AG20443 (cell line): ENCODE results near the gene NCOR2.
A peak's percentile ranks its signal among the peaks of the same experiment; 100 is the strongest.

Experiments
- DNase-seq: peaks from one replicate; pipeline ENCODE4 v3.0.0; 2012; ENCODE audit warnings: low spot score, mixed read lengths

The NCOR2 gene

DNA sequence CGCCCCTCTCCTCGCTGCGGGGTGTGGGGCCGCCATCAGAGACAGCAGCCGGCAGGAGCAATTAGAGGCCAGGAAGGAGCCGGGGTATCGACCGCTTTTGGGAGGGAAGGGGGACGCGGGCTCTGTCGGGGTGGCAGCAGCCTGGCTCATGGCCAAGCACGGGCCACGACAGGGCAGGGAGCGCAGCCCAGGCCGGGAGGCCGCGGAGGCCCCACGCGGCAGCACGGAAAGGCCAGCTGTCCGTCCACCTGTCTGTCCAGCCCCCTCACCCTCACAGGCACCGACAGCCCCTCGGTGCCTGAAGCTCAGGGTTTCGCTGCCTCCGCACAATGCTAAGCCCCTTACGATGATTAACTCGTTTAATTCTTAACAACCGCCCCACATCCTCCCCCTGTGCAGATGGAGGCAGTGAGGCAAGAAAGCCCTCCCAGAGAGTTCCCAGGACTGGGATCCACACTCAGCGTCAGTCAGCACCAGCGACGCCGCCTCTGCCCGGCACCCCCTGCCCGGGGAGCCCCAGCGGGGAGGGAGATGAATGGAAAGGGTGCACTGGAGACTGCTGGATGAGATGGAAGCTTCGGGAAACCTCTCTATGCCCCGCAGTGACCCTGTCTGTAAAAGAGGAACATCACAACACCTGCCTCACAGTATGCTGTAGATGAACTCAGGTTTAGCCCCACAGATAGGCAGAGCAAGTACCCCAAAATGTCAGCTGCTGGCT is 23.7 kb downstream of the NCOR2 start:
- no peak for DNase-seq

DNA sequence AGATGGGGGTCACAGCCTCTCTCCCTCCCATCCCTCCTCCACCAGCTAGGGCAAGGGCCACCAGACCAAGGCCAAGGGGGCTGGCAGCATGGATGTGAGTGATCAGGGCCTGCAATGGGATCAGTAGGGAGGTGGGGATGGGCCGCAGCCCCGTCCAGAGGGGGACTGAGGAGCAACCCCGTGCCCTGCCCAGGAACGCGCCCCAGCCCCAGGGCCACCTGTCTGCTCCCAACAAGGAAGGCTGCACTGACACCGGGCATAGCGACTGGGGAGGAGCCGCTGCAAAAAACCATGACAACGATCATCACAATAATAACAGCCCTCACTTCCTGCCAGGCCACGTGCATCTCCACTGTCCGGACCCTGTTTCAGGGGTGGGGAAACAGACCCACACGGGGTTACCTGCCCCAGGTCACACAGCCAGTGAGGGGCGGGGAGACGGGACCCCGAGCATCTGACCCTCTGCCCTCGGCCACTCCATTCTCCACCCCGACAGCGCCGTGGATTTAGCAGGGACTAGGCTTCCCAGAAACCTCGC is 24.3 kb downstream of the NCOR2 start:
- DNase-seq: peak; percentile 69

DNA sequence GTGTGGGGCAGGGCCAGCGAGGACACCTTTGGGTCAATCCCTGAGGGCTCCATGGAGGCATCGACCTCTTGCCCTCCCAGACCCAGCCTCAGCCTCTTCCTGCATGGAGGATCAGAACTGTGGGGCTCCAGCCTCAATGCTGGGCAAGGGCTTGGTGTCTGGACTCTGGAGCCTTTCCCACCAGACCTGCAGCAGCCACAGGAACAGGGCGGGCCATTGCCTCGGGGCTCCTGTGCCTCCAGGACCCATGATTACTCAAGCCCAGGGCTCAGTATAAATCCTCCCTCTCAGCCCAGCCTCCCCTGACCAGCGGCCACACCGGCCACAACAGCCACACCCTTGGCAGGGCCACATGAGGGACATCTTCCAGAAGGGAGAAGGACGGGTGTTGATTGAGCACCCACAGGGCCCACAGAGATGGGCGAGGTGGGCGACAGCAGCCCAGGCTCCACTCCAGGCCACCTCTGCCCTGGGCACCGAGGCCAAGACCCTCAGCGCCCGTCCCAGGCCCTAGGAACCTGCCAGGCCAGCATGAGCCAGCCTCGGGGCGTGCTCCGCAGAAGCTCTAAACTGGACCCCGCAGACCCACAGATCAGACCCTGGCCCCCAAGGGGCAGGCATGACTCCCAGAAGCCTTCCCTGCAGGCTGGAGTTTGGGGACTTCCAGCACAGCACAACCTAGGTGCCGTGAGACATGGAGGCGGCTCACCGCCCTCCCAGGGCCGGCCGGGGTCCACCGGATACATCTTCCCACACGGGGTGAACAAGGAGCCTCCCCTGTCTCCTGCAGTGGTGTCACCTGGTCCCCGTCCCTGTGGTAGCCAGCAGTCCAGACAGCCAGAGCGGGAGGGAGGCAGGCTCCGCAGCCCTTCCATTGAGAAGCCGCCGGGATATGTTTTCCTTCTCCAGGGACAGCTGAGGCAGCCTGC is 25.1 kb downstream of the NCOR2 start:
- peak; percentile 64 for DNase-seq

DNA sequence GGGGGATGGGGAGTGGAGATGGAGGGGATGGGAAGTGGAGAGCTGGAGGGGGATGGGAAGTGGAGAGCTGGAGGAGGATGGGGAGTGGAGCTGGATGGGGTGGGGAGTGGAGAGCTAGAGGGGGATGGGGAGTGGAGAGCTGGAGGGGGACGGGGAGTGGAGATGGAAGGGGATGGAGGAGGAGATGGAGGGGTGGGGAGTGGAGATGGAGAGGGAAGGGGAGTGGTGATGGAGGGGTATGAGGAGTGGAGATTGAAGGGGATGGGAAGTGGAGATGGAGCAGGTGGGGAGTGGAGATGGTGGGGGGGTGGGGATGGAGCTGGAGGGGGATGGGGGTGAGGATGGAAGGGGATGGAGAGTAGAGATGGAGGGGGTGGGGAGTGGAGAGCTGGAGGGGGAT is 26.1 kb downstream of the NCOR2 start:
- no peak for DNase-seq

DNA sequence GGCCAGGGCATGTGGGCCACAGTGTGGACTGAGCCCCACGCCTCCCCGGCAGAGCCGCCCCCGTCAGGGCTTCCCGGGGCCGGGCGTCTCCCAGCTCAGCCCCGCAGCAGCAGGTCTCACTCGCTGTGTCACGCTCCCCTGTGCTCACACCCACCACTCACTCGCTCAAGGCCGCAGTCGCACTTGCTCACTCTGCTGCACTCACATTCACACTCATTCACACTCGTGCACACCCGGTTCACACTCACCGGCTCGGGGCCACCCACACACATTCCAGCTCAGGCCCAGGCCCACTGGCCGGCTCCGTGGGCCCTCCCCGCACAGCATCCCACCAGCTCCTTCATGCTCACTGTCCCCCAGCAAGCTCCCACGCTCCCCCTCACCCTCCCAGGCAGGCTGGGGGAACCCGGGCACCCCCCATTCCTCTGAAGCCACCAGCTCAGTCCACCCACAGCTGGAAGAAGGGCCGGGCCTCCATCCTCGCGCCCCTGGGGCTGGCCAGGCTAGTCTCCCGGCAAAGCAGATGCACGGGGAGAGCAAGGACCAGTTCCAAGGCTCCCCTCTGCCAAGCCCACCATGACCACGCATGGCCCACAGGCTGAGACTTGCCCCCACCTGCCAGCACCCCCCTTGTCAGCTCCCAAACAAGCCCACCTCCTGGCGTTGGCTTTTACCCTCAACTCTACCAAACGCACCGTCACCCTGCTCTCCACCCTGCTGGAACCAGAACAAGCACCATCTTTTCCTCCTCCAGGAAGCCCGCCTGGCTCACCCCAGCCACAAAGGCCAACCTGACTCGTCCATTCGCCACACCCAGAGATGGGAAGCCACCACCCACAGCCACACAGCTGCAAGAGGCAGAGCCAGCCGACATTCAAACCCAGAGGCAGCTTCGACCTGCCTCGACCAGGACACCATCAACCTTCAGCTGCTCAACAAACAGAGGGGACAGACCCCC is 28.0 kb downstream of the NCOR2 start:
- DNase-seq: no peak

DNA sequence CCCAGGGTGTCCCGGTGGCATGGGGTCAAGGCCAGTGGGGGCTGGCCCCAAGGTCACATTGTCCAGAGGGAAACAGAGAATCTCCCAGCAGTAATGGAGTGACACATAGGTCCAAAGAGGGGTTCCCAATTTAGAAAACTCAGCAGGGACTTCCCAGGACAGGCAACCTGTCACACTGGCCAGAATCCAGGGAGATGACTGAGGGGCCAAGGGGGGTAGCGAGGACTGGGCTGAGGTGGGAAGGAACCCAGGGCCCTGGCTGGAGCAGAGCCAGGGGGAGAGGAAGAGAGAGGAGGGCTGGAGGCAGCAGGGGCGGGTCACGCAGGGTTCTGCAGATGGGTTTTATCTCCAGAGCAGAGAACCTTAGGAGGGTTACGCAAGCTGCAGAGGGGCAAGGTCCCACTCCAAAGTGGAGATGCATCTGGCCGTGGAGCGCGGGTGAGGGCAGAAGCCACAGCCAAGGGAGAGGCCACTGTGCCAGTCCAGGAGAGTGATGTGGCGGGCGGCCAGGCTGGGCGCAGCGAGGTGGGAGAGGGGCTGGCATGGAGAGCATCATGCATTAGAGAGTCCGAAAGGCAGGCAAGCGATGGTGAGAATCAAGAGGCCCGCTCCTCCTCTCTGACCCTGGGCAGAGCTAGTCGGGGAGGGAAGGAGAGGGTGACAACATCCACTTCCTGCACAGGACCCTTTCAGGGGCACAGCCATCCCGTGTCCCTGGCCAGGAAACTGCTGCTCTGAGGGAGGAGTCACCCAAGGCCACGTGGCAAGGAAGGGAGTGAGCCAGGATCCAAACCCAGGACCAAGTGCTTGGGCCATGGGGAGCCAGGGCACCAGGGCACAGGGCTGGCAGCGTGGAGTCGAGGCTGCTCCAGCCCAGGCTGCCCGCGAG is 29.0 kb downstream of the NCOR2 start:
- DNase-seq: no peak

DNA sequence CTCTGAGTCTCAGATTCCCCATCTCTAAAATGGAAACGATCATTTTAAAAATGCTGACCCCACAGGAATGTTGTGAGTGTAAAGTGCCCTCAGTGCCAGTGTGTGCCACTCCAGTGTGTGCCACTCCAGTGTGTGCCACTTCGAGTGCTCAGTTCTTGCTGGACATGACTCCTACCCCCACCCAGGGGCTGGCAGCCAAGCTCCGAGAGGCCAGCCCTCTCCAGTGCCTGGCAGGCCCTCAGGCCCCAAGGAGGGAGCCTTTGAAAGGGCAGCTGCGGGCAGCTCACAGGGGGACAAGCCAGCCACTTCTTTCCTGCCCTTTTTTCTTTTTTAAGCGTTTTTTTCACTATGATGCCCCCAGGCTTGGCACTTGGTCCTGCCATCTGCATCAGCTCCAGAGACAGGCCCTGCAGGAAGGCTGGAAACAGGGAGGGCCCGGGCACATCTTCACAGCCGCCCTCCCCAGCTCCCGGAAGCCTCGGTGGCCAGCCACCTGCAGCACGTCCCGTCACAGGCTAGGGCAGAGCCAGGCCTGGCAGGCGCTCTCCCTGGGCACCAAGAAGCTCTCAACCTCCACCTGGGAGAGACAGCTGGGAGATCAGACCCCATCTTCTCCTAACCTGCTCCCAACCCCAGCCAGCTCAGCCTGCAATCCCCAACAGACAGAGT is 29.8 kb downstream of the NCOR2 start:
- DNase-seq: no peak

DNA sequence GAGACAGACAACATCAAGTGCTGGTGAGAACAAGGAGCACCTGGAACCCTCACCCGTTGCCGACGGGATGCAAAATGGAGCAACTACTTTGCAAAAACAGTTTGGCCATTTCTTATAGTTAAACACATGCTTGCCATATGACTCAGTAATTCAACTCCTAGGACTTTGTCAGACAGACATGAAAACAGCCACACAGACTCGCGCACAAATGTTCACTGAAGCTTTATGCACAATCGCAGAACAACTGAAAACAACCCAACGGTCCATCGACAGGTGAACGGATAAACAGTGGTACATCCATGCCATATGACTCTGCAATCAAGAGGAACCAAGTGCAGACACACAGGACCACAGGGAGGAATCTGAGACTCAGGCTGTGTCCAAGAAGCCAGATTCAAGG is 30.8 kb downstream of the NCOR2 start:
- DNase-seq: no peak

DNA sequence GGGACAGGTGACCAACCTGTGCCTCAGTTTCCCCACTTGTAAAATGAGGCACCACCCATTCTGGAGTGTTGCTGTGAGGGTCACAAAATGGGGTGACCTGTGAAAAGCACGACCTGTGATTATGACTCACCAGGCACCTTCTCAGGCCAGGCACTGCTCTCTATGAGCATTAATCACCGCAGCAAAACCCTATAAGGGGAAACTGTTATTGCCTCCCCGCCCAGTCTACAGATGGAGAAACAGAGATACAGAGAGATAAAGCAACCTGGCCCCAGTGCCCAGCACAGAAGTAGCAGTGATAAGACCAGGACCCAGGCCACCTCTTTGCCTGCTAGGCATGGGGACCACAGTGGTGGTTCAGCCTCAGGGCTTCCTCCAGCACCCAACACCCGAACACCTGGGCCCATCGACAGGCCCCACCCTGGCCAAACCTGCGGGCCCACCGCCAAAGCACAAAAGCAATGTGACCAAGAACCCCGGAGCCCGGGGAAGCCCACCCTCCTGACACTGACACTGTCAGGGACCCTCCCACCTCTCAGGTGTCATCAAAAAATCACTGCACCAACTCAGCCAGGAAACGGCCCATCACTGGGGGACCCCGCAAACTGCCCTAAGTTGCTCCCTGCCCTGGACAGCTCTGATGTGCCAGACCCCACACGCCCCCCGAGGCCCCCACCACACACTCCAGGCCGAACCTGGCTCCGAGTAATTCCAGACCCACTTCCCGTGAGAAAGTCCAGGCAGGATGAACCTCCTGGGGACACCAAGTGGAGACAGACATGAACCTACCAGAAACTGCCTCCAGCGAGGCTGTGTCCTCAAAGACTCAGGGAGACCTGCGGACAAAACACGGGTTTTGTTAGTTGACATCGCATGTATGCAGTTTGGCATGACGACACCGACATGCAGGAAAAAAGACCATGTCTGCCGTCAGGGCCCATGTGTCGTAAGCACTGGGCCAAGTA is 32.4 kb downstream of the NCOR2 start:
- DNase-seq: no peak

DNA sequence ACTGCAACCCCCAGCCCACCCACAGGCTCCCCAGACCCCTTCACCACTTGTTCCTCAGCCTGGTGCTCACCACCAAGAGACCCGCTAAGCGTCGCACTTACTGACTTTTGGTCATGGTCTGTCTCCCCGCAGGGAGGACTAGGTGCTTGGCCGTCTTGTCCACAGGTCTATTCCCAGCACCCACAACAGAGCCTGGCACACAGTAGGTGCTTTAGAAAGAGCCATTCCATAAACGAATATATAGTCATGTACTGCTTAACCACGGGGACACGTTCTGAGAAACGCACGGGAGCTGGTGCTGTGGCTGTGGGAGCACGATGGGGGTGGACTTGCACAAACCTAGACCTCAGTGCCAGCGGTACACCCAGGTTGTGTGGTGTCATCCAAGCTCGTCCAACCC is 34.0 kb downstream of the NCOR2 start:
- DNase-seq: no peak

DNA sequence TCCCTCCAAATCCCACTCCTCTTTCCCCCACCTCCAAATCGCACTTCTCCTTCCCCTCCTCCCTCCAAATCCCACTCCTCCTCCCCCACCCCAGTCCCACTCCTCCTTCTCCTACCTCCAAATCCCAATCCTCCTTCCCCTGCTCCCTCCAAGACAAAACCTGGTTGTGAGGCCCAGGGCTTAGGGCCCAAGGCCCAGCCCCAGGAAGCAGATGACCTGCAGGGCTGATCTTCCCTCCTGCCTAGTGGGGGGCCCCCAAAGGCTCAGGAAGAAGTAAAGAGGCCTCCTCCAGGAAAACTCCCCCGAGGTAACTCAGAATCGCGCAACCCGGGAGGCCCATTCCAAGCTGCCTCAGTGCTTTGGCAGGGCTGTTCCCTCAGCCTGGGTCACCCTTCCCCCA is 34.4 kb downstream of the NCOR2 start:
- DNase-seq: no peak

DNA sequence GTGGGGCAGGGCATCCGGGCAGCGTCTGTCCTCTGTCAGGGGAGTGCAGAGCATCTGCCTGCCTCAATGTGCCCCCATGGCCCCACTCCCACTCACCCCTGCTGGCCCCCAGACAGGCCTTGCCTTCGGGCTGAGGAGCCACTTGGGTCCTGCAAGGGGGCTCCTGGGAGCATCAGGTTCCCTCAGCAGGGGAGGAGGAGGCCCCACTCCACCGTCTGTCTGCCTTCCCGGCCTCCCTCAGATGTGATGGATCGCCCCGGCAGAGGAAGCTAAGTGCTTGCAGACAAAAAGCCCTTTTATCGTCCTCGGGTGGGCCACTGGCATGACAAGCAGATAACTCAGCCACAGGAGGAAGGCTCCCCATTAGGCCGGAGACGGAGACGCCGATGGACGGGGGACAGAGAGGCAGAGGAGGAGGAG is 35.1 kb downstream of the NCOR2 start:
- no peak for DNase-seq

DNA sequence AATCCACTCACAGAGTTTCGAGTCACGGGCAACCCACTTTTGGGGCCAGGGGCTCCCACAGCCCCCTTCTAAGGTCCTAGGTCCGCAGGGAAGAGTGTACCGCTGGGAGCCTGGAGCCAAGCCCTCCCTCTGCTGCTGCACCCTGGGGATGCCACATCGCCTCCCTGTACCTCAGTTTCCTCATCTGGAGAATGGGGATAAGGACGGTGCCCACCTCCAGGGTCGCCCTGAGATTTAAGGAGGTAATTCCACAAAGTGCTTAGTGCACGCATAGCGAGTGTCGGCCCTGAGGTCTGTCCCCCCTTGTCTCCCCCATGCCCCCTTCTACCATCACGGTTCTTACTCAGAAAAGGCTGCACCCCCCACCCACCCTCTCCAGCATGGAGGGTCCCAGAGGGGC is 35.5 kb downstream of the NCOR2 start:
- DNase-seq: no peak

DNA sequence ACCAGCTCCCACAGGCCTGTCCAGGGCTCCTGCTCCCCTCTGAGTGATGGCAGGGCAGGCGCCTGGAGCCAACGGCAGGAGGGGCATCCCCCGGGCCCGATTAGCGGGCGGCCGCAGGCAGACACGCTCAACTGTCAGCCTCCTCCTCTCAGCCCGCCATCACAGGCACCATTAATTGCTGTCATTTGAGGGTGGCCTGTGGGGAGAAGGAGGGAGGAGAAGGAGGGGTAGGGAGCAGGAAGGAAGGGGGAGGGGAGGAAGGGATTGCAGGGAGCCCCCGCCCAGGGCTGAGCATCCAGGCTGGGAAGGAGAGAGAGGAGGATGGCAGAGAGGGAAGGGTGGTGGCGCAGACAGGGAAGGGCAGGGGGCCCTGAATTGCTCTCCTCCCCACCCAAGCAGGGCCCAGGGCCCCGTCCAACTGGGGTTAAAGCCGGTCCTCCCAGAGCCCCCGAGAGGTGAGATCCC is 36.1 kb downstream of the NCOR2 start:
- no peak for DNase-seq

DNA sequence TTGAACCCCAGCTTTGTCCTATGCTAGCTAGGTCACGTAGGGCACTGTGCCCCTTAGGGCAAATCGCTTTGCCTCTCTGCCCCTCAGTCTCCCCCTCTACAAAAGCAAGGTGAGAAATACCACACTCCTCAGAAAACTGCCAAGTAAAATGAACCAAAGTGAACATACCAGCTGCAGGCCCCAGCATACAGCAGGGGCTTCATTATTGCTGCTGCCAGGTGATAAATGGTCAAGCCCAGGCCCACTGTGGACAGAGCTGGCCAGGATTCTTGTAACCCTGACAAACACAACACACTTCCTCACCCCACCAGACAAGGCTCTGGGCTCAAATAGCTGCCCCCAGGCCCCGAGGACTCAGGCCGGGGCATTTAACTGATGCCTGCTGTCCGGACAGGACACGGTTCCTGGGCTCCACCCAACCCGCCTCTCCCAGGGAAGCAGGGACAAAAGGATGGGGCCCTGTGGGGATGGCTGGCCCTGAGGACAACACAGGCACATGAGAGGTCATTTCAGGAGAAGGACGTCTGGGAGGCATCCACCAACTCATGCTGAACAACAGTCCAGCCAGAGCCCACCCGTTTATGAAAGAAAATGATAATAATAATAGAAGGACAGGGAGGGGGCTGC is 36.7 kb downstream of the NCOR2 start:
- no peak for DNase-seq

DNA sequence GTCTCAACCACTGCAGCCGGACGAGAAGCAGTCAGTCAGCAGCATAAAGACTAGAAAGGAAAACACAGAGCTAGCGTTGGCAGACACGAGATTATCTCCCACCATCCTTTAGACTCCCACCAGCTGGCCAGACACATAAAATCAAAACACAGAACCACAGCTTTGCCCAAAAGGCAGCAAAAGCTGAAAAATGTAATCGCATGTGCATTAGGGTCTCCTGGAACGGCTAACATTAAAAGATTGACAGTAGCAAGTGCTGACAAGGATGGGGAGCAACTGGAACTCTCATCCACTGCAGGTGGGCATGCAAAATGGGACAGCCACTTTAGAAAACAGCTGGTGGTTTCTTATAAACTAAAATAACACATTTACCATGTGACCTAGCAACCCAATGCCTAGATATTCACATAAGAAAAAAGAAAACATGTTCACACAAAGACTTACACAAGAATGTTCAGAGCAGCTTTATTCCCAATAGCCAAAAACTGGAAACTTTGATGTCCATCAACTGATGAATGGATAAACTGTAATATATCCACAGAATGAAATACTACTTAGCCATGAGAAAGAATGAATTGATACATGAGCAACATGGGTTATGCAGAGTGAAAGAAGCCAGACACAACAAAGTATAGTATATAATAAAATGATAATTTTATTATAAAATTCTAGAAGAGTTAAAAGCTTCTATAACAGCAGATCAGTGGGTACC is 37.7 kb downstream of the NCOR2 start:
- DNase-seq: no peak

DNA sequence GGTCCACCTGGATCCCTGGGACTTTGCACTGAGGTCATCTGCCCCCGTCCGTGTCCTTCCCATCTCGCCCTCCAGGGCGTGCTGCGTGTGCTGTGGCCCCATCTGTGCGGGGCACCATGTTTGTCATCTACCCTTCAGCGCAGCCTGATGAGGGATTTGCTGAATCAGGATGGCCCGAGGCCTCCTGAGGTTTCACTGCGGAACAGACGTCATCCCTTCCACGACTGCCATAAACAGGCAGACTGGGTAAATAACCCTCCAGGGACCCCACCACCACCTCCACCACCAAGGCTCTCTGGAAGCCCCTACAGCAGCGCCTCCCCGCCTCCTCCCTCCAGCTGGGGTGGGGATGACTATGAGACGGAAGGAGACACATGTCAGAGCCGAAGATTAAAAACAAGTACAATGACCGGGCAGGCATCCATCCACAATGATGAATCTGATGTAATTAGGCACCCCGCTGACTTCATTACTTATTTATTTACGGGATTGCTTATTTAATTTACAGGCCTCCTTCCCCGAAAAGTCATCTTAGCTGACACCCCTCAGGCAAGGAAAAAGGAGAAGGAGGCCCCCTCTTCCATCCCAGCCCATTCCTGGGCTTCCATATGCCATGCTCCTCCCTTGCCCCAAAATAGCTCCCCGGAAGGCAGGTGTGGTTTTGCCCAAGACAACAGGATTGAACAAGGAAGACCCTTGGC is 39.4 kb downstream of the NCOR2 start:
- DNase-seq: no peak
